Measurements from ENCODE around the gene RTN4. TPM values are rescaled to one million over a fixed set of nuclear protein-coding genes. Genes with fewer than 3 reads are reported as not detected.
"Not testable (repeated sequence)": the region's sequence is repeated elsewhere in the genome, so short reads cannot be mapped to it uniquely, and the experiment has no call there.

Gene RTN4, protein sequence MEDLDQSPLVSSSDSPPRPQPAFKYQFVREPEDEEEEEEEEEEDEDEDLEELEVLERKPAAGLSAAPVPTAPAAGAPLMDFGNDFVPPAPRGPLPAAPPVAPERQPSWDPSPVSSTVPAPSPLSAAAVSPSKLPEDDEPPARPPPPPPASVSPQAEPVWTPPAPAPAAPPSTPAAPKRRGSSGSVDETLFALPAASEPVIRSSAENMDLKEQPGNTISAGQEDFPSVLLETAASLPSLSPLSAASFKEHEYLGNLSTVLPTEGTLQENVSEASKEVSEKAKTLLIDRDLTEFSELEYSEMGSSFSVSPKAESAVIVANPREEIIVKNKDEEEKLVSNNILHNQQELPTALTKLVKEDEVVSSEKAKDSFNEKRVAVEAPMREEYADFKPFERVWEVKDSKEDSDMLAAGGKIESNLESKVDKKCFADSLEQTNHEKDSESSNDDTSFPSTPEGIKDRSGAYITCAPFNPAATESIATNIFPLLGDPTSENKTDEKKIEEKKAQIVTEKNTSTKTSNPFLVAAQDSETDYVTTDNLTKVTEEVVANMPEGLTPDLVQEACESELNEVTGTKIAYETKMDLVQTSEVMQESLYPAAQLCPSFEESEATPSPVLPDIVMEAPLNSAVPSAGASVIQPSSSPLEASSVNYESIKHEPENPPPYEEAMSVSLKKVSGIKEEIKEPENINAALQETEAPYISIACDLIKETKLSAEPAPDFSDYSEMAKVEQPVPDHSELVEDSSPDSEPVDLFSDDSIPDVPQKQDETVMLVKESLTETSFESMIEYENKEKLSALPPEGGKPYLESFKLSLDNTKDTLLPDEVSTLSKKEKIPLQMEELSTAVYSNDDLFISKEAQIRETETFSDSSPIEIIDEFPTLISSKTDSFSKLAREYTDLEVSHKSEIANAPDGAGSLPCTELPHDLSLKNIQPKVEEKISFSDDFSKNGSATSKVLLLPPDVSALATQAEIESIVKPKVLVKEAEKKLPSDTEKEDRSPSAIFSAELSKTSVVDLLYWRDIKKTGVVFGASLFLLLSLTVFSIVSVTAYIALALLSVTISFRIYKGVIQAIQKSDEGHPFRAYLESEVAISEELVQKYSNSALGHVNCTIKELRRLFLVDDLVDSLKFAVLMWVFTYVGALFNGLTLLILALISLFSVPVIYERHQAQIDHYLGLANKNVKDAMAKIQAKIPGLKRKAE
- 100 to 1,000 TPM; 242 to 283 (median 249) TPM for total RNA-seq
- 183 TPM for polyA plus RNA-seq
- long read RNA-seq, donor 1, full-length matches to known transcripts: 131 of 328 reads
- long read RNA-seq, donor 1, partial matches to known transcripts: 181 of 328 reads
- long read RNA-seq, donor 1, other reads (novel, unspliced or antisense): 16 of 328 reads
- long read RNA-seq, donor 2, full-length matches to known transcripts: 66 of 90 reads
- long read RNA-seq, donor 2, partial matches to known transcripts: 15 of 90 reads
- long read RNA-seq, donor 2, other reads (novel, unspliced or antisense): 9 of 90 reads
- long read RNA-seq, donor 3, partial matches to known transcripts: 55 of 66 reads
- long read RNA-seq, donor 3, other reads (novel, unspliced or antisense): 6 of 66 reads
- long read RNA-seq, donor 4, full-length matches to known transcripts: 78 of 112 reads
- long read RNA-seq, donor 4, partial matches to known transcripts: 28 of 112 reads
- long read RNA-seq, donor 4, other reads (novel, unspliced or antisense): 6 of 112 reads

- intact Hi-C loops (cut with DNase I): loop anchor here in 2 of 4 donors (5.0 kb wide), 2 partner anchors 42 to 52 kb away; no protein-coding TSS in a partner anchor
Measured at GRCh38 chr2:55050100-55050994, at the start of gene RTN4. Gene RTN4 (minus strand): TSS chr2:55050451. CDS start chr2:55050300, 151 bp downstream.

GRCh38 chr2:55099493-55099877, 49.2 kb upstream of the RTN4 start:
- no peaks in the 10 kb centered on the region for H3K27me3 ChIP-seq (ENCODE audit: control insufficient read depth, insufficient read depth)
- DNase-seq (no peak), ATAC-seq (no peak)
- WGBS: 80% methylated on average over 2 of the region's 2 CpGs
- no peak overlapping the region for H3K4me3 ChIP-seq (ENCODE audit: low read length)
- intact Hi-C loops (cut with DNase I): no loop called here
- H3K27ac ChIP-seq (ENCODE audit: low read length): peak overlapping the region; percentile 47
- H3K9me3 ChIP-seq (ENCODE audit: control insufficient read depth, low read length): no peaks in the 10 kb centered on the region
- H3K4me1 ChIP-seq (ENCODE audit: control insufficient read depth, insufficient read depth, low read length): peaks cover 11% of the 10 kb centered on the region

More at GRCh38 chr2:55050100-55050994, at the start of gene RTN4:
- Histone ChIP-seq H3K27me3 (ENCODE audit: control insufficient read depth, insufficient read depth) (no peaks in the 10 kb centered on the region), H3K4me3 (ENCODE audit: low read length) (peak within 1 kb of the TSS; percentile 92), H3K4me1 (ENCODE audit: control insufficient read depth, insufficient read depth, low read length) (no peaks in the 10 kb centered on the region), H3K27ac (ENCODE audit: low read length) (peak within 1 kb of the TSS; percentile 97), H3K9me3 (ENCODE audit: control insufficient read depth, low read length) (no peaks in the 10 kb centered on the region)
- DNase-seq (peak; percentile 99), ATAC-seq (peak; percentile 94 to 96)
- WGBS: under 1% methylated on average over 66 of the region's 66 CpGs

DNA sequence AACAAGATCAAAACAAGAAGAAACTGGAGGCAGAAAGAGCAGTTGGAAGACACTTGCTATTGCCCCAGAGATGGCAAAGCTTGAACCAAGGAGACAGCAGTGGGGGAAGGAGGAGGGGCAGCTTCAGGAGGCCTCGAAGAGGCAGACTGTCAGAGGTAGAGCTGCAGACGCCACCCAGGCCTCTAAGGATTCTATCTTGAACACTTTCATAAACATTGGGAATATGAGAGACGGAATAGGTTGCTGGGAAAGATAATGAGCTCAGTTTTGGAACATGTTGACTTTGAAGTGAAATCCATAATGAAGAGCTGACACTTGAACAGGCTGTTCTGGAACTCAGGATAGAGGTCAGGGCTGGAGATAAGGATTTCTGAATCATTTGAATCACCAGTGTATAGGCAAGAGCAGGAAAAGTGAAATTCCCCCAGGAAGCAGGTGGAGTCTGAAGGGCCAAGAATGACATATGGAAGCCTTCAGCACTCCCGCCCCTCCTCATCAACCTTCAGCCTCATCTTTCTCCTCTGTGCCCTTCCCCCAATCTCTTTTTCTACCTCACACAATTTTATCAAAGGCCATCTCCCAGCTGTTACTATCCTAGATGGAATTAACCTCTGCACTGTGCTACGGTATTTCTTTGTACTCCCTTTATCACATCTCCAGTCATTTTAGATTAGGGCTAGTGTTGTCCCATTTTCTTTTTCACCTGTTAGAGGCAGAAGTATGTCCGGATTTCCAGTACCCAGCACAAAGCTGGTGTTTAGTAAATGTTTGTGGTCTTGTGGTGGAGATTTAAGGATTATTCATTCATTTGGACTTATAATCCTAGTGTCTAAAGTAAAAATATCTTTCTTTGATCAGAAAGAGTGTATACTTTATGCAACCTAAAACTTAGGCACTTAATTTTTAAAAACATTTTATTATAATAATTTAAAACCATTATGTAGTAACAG, 47.5 kb upstream of the RTN4 start:
- Histone ChIP-seq H3K27ac (ENCODE audit: low read length) (peak overlapping the region; percentile 93), H3K27me3 (ENCODE audit: control insufficient read depth, insufficient read depth) (no peaks in the 10 kb centered on the region), H3K4me1 (ENCODE audit: control insufficient read depth, insufficient read depth, low read length) (peaks cover 11% of the 10 kb centered on the region), H3K4me3 (ENCODE audit: low read length) (no peak overlapping the region), H3K9me3 (ENCODE audit: control insufficient read depth, low read length) (no peaks in the 10 kb centered on the region)
- intact Hi-C loops (cut with DNase I): no loop called here
- WGBS: 39% methylated on average over 6 of the region's 6 CpGs
- ATAC-seq (peak; percentile 23 to 60), DNase-seq (no peak)

DNA sequence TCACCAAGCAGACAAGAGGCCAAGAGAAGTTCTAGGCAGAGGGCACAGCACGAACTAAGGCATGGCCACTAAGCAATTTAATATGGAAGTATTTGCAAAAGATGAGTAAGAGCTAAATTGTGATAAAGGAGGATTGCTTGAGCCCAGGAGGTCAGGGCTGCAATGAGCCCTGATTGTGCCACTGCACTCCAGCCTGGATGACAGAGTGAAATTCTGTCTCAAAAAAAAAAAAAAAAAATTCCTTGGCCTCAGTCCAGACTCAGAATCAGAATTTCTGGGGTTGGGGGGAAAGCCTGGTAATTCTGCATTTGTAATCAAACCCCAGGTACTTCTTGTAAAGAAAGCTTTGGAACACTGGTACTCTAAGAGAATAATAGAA, 46.8 kb upstream of the RTN4 start:
- Histone ChIP-seq H3K27ac (ENCODE audit: low read length) (peak overlapping the region; percentile 93), H3K4me3 (ENCODE audit: low read length) (no peak overlapping the region), H3K27me3 (ENCODE audit: control insufficient read depth, insufficient read depth) (no peaks in the 10 kb centered on the region), H3K4me1 (ENCODE audit: control insufficient read depth, insufficient read depth, low read length) (peaks cover 9% of the 10 kb centered on the region), H3K9me3 (ENCODE audit: control insufficient read depth, low read length) (no peaks in the 10 kb centered on the region)
- peak in 1 of 3 donors; percentile 58 for DNase-seq
- WGBS: 59% methylated on average over 1 of the region's 1 CpG
- intact Hi-C loops (cut with DNase I): no loop called here
- no peak for ATAC-seq

- Histone ChIP-seq H3K4me1 (ENCODE audit: control insufficient read depth, insufficient read depth, low read length) (peaks cover 9% of the 10 kb centered on the region), H3K4me3 (ENCODE audit: low read length) (no peak overlapping the region), H3K27ac (ENCODE audit: low read length) (peak overlapping the region; percentile 93), H3K9me3 (ENCODE audit: control insufficient read depth, low read length) (no peaks in the 10 kb centered on the region), H3K27me3 (ENCODE audit: control insufficient read depth, insufficient read depth) (no peaks in the 10 kb centered on the region)
- ATAC-seq (no peak), DNase-seq (no peak)
- intact Hi-C loops (cut with DNase I): no loop called here
- WGBS: 85% methylated on average over 3 of the region's 3 CpGs
Measured at GRCh38 chr2:55096586-55096985, 46.3 kb upstream of the RTN4 start.

- Histone ChIP-seq H3K9me3 (ENCODE audit: control insufficient read depth, low read length) (no peaks in the 10 kb centered on the region), H3K27ac (ENCODE audit: low read length) (no peak overlapping the region), H3K4me3 (ENCODE audit: low read length) (no peak overlapping the region), H3K27me3 (ENCODE audit: control insufficient read depth, insufficient read depth) (no peaks in the 10 kb centered on the region), H3K4me1 (ENCODE audit: control insufficient read depth, insufficient read depth, low read length) (peaks cover 6% of the 10 kb centered on the region)
- ATAC-seq (no peak), DNase-seq (no peak)
- WGBS: 51% methylated on average over 4 of the region's 4 CpGs
- intact Hi-C loops (cut with DNase I): loop anchor here in 1 of 4 donors (5.0 kb wide), 1 partner anchor 41 kb away; the partner anchor contains the start of gene RTN4
Measured at GRCh38 chr2:55093381-55093780, 43.1 kb upstream of the RTN4 start.

GRCh38 chr2:55092439-55092838, 42.2 kb upstream of the RTN4 start:
- H3K4me1 ChIP-seq (ENCODE audit: control insufficient read depth, insufficient read depth, low read length): peaks cover 3% of the 10 kb centered on the region
- no peak for ATAC-seq
- H3K27ac ChIP-seq (ENCODE audit: low read length): no peak overlapping the region
- DNase-seq: no peak
- no peak overlapping the region for H3K4me3 ChIP-seq (ENCODE audit: low read length)
- WGBS: 96% methylated on average over 6 of the region's 6 CpGs
- intact Hi-C loops (cut with DNase I): loop anchor here in 1 of 4 donors (5.0 kb wide), 1 partner anchor 40 kb away; the partner anchor contains the start of gene RTN4
- no peaks in the 10 kb centered on the region for H3K9me3 ChIP-seq (ENCODE audit: control insufficient read depth, low read length)
- no peaks in the 10 kb centered on the region for H3K27me3 ChIP-seq (ENCODE audit: control insufficient read depth, insufficient read depth)

GRCh38 chr2:55091681-55092080, 41.4 kb upstream of the RTN4 start:
- 73% methylated on average over 4 of the region's 4 CpGs for WGBS
- not testable (repeated sequence) for ATAC-seq; DNase-seq; H3K4me3 ChIP-seq (ENCODE audit: low read length); H3K27me3 ChIP-seq (ENCODE audit: control insufficient read depth, insufficient read depth); H3K27ac ChIP-seq (ENCODE audit: low read length); H3K4me1 ChIP-seq (ENCODE audit: control insufficient read depth, insufficient read depth, low read length); H3K9me3 ChIP-seq (ENCODE audit: control insufficient read depth, low read length)
- intact Hi-C loops (cut with DNase I): loop anchor here in 1 of 4 donors (5.0 kb wide), 1 partner anchor 39 kb away; the partner anchor contains the start of gene RTN4
